Keratinocyte (primary cell): ENCODE measurements around the gene KRT3. TPM values are rescaled to one million over a fixed set of nuclear protein-coding genes. Genes with fewer than 3 reads are reported as not detected.

ENCODE experiments used
- DNase-seq: peaks from one replicate; pipeline ENCODE4 v3.0.0-alpha.2; 2011; ENCODE audit warnings: low read depth, missing footprints, low spot score
- FAIRE-seq: peaks from 2 replicates; lab custom pipeline; 2011; peaks lifted over from hg19 to GRCh38; lab: Jason Lieb, UNC
- H2AFZ ChIP-seq: 2 replicates; pipeline ENCODE4 v1.6.0; 2012; ENCODE audit warnings: low read length, control low read depth, inconsistent platforms; ENCODE audit not compliant: control insufficient read depth
- H3K27ac ChIP-seq: 2 replicates; pipeline ENCODE4 v1.5.1; 2011; ENCODE audit warnings: low read length; ENCODE audit not compliant: control insufficient read depth, insufficient read depth
- H3K27me3 ChIP-seq: 3 replicates; pipeline ENCODE4 v1.6.0; 2011; ENCODE audit warnings: low read length; ENCODE audit not compliant: control insufficient read depth, insufficient read depth; ENCODE audit errors: extremely low read depth
- H3K36me3 ChIP-seq, 2 experiments: 2 replicates in 1 of 2; 3 replicates in 1 of 2; pipeline ENCODE4 v1.5.1; 2011; ENCODE audit warnings: low read length in 2 of 2, mild to moderate bottlenecking in 1 of 2; ENCODE audit not compliant: control insufficient read depth in 2 of 2, insufficient read depth in 2 of 2; ENCODE audit errors: extremely low read depth in 1 of 2
- H3K4me1 ChIP-seq: 3 replicates; pipeline ENCODE4 v1.5.1; 2011; ENCODE audit warnings: low read length; ENCODE audit not compliant: control insufficient read depth, insufficient read depth; ENCODE audit errors: extremely low read depth
- H3K4me2 ChIP-seq: 3 replicates; pipeline ENCODE4 v1.6.0; 2011; ENCODE audit warnings: low read depth, low read length; ENCODE audit not compliant: control insufficient read depth, insufficient read depth; ENCODE audit errors: extremely low read depth
- H3K4me3 ChIP-seq, 3 experiments: fragments of 200-600 bp in 1 of 3; sonication (generic) in 1 of 3; 2 replicates in 2 of 3; 3 replicates in 1 of 3; pipeline ENCODE4 v1.5.1; 2011 to 2016; ENCODE audit warnings: low read length in 3 of 3, mild to moderate bottlenecking in 3 of 3, control low read depth in 2 of 3, inconsistent platforms in 1 of 3, low read depth in 1 of 3, mixed read lengths in 1 of 3, mixed run types in 1 of 3, moderate library complexity in 1 of 3; ENCODE audit not compliant: control insufficient read depth in 2 of 3, insufficient read depth in 2 of 3; ENCODE audit errors: extremely low read depth in 1 of 3
- H3K79me2 ChIP-seq: 2 replicates; pipeline ENCODE4 v1.6.0; 2012; ENCODE audit warnings: low read length; ENCODE audit not compliant: control insufficient read depth, insufficient read depth
- H3K9ac ChIP-seq: 3 replicates; pipeline ENCODE4 v1.6.0; 2011; ENCODE audit warnings: low read length; ENCODE audit not compliant: control insufficient read depth, insufficient read depth; ENCODE audit errors: extremely low read depth
- H3K9me1 ChIP-seq: 3 replicates; pipeline ENCODE4 v1.6.0; 2011; ENCODE audit warnings: low read length; ENCODE audit not compliant: control insufficient read depth, insufficient read depth; ENCODE audit errors: extremely low read depth
- H3K9me3 ChIP-seq: 2 replicates; pipeline ENCODE4 v1.5.1; 2012; ENCODE audit warnings: low read depth, low read length; ENCODE audit not compliant: control insufficient read depth
- H4K20me1 ChIP-seq: 3 replicates; pipeline ENCODE4 v1.6.0; 2011; ENCODE audit warnings: low read length; ENCODE audit not compliant: control insufficient read depth, insufficient read depth; ENCODE audit errors: extremely low read depth
- EZH2 ChIP-seq: IDR thresholded peaks from one replicate; pipeline ENCODE4 v1.6.1; 2012; ENCODE audit warnings: inconsistent platforms, mild to moderate bottlenecking, low read length, moderate library complexity
- dilution Hi-C: fragments of 300-500 bp; cut with MboI; formaldehyde crosslinking; loops from one replicate; pipeline ENCODE4 v1.7.0; 2020; ENCODE audit warnings: low sequenced_read_pairs; ENCODE audit not compliant: extremely low pct_ligation_motif_present
- polyA plus RNA-seq, 5 experiments: library from polyadenylated mRNA; depleted of rRNA in 3 of 5; stranded (reverse) in 3 of 5; stranded (forward) in 1 of 5; unstranded in 1 of 5; fragments of >200 nt; gene quantifications; 1 replicate in 1 of 5; 2 replicates in 3 of 5; 3 replicates in 1 of 5; pipeline versions ENCODE4 v1.2.1 to v1.2.3, GENCODE V29; 2011 to 2012; ENCODE audit warnings: missing spikeins in 2 of 5, low read depth in 1 of 5, low replicate concordance in 1 of 5
- TF ChIP-seq, protein P1 (sequence below), 3 experiments: IDR thresholded peaks in 1 of 3; conservative IDR thresholded peaks in 1 of 3; optimal IDR thresholded peaks in 1 of 3; 2 replicates in 2 of 3; 3 replicates in 1 of 3; pipeline versions ENCODE3 to v1.5.1; 2011; ENCODE audit warnings: low read length in 3 of 3, mild to moderate bottlenecking in 3 of 3, moderate library complexity in 2 of 3, control low read depth in 1 of 3, inconsistent platforms in 1 of 3; ENCODE audit not compliant: insufficient read depth in 2 of 3; ENCODE audit errors: extremely low read depth in 1 of 3

Gene KRT3
- polyA plus RNA-seq, 1 donor (not counting 4 experiments of a cell fraction or from before 2014, with no cell fraction given), result 0.29 TPM

DNA sequence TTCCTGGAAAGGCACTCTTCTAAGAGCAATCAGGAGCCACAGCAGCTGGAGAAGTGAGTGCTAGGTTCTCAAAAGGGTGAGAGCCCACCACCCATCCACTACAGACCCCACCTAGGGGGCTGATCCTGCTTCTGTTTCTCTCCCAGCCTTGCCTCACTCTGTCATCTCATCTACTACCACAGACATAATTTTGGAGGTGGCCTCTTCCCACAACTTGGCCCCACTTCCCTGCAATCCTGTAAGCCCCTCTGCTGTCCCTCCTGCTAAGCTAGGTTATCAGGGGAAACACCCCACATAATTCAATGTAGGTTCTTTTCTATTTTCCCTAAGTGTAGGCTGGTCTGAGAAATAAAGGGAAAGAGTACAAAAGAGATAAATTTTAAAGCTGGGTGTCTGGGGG lies 35.3 kb downstream of the KRT3 start:
- no peaks in the 10 kb centered on the region for H4K20me1 ChIP-seq
- no peaks in the 10 kb centered on the region for H3K4me1 ChIP-seq
- no peaks in the 10 kb centered on the region for H3K9me1 ChIP-seq
- no peak overlapping the region for H3K4me3 ChIP-seq
- H3K27me3 ChIP-seq, result peaks cover 21% of the 10 kb centered on the region
- H3K27ac ChIP-seq, result no peak overlapping the region
- H3K4me2 ChIP-seq, result no peak overlapping the region
- DNase-seq (no peak), FAIRE-seq (no peak)
- H2AFZ ChIP-seq, result no peak overlapping the region
- H3K79me2 ChIP-seq, result no peaks in the 10 kb centered on the region
- no peaks in the 10 kb centered on the region for H3K36me3 ChIP-seq
- H3K9ac ChIP-seq, result no peak overlapping the region
- TF ChIP-seq, protein P1, sequence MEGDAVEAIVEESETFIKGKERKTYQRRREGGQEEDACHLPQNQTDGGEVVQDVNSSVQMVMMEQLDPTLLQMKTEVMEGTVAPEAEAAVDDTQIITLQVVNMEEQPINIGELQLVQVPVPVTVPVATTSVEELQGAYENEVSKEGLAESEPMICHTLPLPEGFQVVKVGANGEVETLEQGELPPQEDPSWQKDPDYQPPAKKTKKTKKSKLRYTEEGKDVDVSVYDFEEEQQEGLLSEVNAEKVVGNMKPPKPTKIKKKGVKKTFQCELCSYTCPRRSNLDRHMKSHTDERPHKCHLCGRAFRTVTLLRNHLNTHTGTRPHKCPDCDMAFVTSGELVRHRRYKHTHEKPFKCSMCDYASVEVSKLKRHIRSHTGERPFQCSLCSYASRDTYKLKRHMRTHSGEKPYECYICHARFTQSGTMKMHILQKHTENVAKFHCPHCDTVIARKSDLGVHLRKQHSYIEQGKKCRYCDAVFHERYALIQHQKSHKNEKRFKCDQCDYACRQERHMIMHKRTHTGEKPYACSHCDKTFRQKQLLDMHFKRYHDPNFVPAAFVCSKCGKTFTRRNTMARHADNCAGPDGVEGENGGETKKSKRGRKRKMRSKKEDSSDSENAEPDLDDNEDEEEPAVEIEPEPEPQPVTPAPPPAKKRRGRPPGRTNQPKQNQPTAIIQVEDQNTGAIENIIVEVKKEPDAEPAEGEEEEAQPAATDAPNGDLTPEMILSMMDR (optimal IDR thresholded peaks at IDR 0.05 in 1 of 3, IDR thresholded peaks at IDR 0.05 in 1 of 3, conservative IDR thresholded peaks at IDR 0.05 in 1 of 3; ENCODE audit: extremely low read depth in 1 of 3, insufficient read depth in 2 of 3, low read length in 3 of 3), result no peak
- TF ChIP-seq EZH2, result no peak
- dilution Hi-C loops, result no loop called here
- H3K9me3 ChIP-seq, result peaks cover 1% of the 10 kb centered on the region

DNA sequence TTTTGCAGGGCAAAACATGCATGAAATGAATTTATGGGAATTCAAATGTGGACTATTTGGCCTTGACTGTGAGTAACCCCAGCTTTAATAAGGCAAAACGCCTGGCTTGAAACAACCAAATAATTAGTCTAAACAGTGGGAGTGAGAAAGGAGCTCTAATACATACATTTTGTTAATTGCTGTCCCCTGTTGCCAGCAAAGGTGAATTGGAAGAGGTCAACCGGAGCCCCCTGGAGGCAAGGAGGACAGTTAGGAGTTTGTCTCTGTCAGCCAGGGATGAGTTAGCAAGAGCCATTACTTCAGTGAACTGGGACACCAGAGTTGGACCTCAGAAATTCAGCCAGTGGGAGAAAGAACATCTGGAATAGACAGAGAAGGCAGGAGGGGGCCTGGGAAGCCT lies 36.2 kb downstream of the KRT3 start:
- no peak overlapping the region for H3K9ac ChIP-seq
- TF ChIP-seq, protein P1 (optimal IDR thresholded peaks at IDR 0.05 in 1 of 3, IDR thresholded peaks at IDR 0.05 in 1 of 3, conservative IDR thresholded peaks at IDR 0.05 in 1 of 3; ENCODE audit: extremely low read depth in 1 of 3, insufficient read depth in 2 of 3, low read length in 3 of 3), result no peak
- no peak for TF ChIP-seq EZH2
- H3K4me2 ChIP-seq, result no peak overlapping the region
- peaks cover 1% of the 10 kb centered on the region for H3K9me3 ChIP-seq
- no peak for DNase-seq
- no peak overlapping the region for H2AFZ ChIP-seq
- H4K20me1 ChIP-seq, result no peaks in the 10 kb centered on the region
- H3K4me1 ChIP-seq, result no peaks in the 10 kb centered on the region
- H3K79me2 ChIP-seq, result no peaks in the 10 kb centered on the region
- no peak for FAIRE-seq
- peaks cover 27% of the 10 kb centered on the region for H3K27me3 ChIP-seq
- H3K9me1 ChIP-seq, result no peaks in the 10 kb centered on the region
- H3K4me3 ChIP-seq, result no peak overlapping the region
- no peaks in the 10 kb centered on the region for H3K36me3 ChIP-seq
- dilution Hi-C loops, result no loop called here
- H3K27ac ChIP-seq, result no peak overlapping the region
